B cell (primary cell): ENCODE measurements around the gene CEACAM16. TPM values are rescaled to one million over a fixed set of nuclear protein-coding genes. Genes with fewer than 3 reads are reported as not detected.

ENCODE experiments used
- ATAC-seq: fragments of 200-7000 bp; cut with Tn5 transposase; one replicate; pipeline ENCODE4 v1.10.0; 2021; ENCODE audit warnings: low read depth, mild to moderate bottlenecking, moderate number of reproducible peaks, moderate library complexity
- CTCF ChIA-PET: fragments of 350-600 bp; sonication (Branson Sonifier 250); formaldehyde crosslinking; loops from one replicate; lab custom pipeline; 2021; ENCODE audit warnings: antibody characterized with exemption, inconsistent platforms; lab: Charles Lee
- POLR2A ChIA-PET: fragments of 350-600 bp; sonication (Branson Sonifier 250); formaldehyde crosslinking; loops from one replicate; lab custom pipeline; 2021; ENCODE audit warnings: antibody characterized with exemption; lab: Charles Lee
- DNase-seq: peaks from one replicate; pipeline ENCODE4 v3.0.0; 2013
- H2AFZ ChIP-seq: 2 replicates; pipeline ENCODE4 v1.6.1; 2012; ENCODE audit warnings: mild to moderate bottlenecking, low read depth, low read length; ENCODE audit not compliant: insufficient read depth, poor library complexity, severe bottlenecking
- H3K27ac ChIP-seq, 2 donors: 1 replicate in 1 of 2; 2 replicates in 1 of 2; pipeline ENCODE4 v1.5.1; 2012 to 2013; ENCODE audit warnings: low read length in 2 of 2, mild to moderate bottlenecking in 2 of 2, moderate library complexity in 1 of 2
- H3K27me3 ChIP-seq, 4 experiments: fragments of 200-600 bp in 1 of 4; sonication (generic) in 1 of 4; replicated peaks in 1 of 4; 1 replicate in 2 of 4; 2 replicates in 2 of 4; pipeline versions ENCODE4 v1.6.1 to v1.7.0; 2013 to 2016; ENCODE audit warnings: low read length in 3 of 4, mild to moderate bottlenecking in 2 of 4, mixed read lengths in 1 of 4, moderate library complexity in 1 of 4; ENCODE audit not compliant: insufficient read depth in 4 of 4, control insufficient read depth in 3 of 4; ENCODE audit errors: control extremely low read depth in 1 of 4
- H3K36me3 ChIP-seq, 2 experiments: replicated peaks in 1 of 2; 1 replicate in 1 of 2; 2 replicates in 1 of 2; pipeline versions ENCODE4 v1.6.1 to v1.7.1; 2013; ENCODE audit warnings: low read length in 1 of 2; ENCODE audit not compliant: insufficient read depth in 2 of 2, control insufficient read depth in 1 of 2; ENCODE audit errors: control extremely low read depth in 1 of 2, extremely low read depth in 1 of 2
- H3K4me1 ChIP-seq, 2 donors: fragments of 200-600 bp in 1 of 2; sonication (generic) in 1 of 2; 1 replicate in 1 of 2; 2 replicates in 1 of 2; pipeline versions ENCODE4 v1.5.1 to v1.6.1; 2013 to 2017; ENCODE audit warnings: low read length in 2 of 2; ENCODE audit not compliant: control insufficient read depth in 2 of 2, insufficient read depth in 2 of 2
- H3K4me2 ChIP-seq: replicated peaks from 2 replicates; pipeline ENCODE3; 2012; ENCODE audit warnings: mild to moderate bottlenecking, low read depth, low read length; ENCODE audit not compliant: poor library complexity, severe bottlenecking
- H3K4me3 ChIP-seq, 5 experiments: fragments of 200-600 bp in 1 of 5; sonication (generic) in 1 of 5; 1 replicate in 3 of 5; 2 replicates in 2 of 5; pipeline versions ENCODE4 v1.5.1 to v1.7.0; 2011 to 2016; ENCODE audit warnings: low read length in 4 of 5, mild to moderate bottlenecking in 4 of 5, low read depth in 2 of 5, control low read depth in 1 of 5, moderate library complexity in 1 of 5; ENCODE audit not compliant: insufficient read depth in 1 of 5; ENCODE audit errors: control extremely low read depth in 1 of 5, extremely low read depth in 1 of 5
- H3K79me2 ChIP-seq: fragments of 200-600 bp; sonication (generic); one replicate; pipeline ENCODE4 v1.6.0; 2016; ENCODE audit warnings: low read length; ENCODE audit not compliant: control insufficient read depth, insufficient read depth
- H3K9ac ChIP-seq: fragments of 200-600 bp; sonication (generic); 2 replicates; pipeline ENCODE4 v1.6.1; 2017; ENCODE audit warnings: mild to moderate bottlenecking, low read length, moderate library complexity
- H3K9me3 ChIP-seq, 3 donors: one replicate each; pipeline versions ENCODE4 v1.6.1 to v1.7.1; 2013; ENCODE audit warnings: low read length in 2 of 3; ENCODE audit not compliant: control insufficient read depth in 2 of 3, insufficient read depth in 1 of 3; ENCODE audit errors: control extremely low read depth in 1 of 3
- H4K20me1 ChIP-seq: 2 replicates; pipeline ENCODE4 v1.6.0; 2012; ENCODE audit warnings: mild to moderate bottlenecking, low read length; ENCODE audit not compliant: insufficient read depth, control insufficient read depth, poor library complexity, severe bottlenecking
- H3K27ac Mint-ChIP-seq: one replicate; pipeline ENCODE4 v1.8.0; 2021; ENCODE audit warnings: mixed read lengths
- H3K27me3 Mint-ChIP-seq: one replicate; pipeline ENCODE4 v1.8.0; 2021; ENCODE audit warnings: mixed read lengths
- H3K4me1 Mint-ChIP-seq: one replicate; pipeline ENCODE4 v1.8.0; 2021; ENCODE audit warnings: mixed read lengths
- H3K4me3 Mint-ChIP-seq: one replicate; pipeline ENCODE4 v1.8.0; 2021; ENCODE audit warnings: mixed read lengths
- H3K9me3 Mint-ChIP-seq: one replicate; pipeline ENCODE4 v1.8.0; 2022; ENCODE audit warnings: mixed read lengths; ENCODE audit not compliant: insufficient read depth
- CTCF ChIP-seq: fragments of 200-600 bp; IDR thresholded peaks from one replicate; pipeline ENCODE4 v1.8.0; 2022; ENCODE audit warnings: antibody characterized with exemption, mild to moderate bottlenecking
- EZH2 ChIP-seq: IDR thresholded peaks from 2 replicates; pipeline ENCODE4 v1.6.1; 2012; ENCODE audit warnings: borderline replicate concordance, low read depth, mild to moderate bottlenecking, moderate library complexity, low read length; ENCODE audit not compliant: insufficient read depth, poor library complexity, severe bottlenecking
- WGBS: methylation state at CpG from one replicate; pipeline ENCODE4 v1.1.5; 2013; ENCODE audit warnings: missing lambda C conversion rate; ENCODE audit not compliant: insufficient coverage; 5-methylcytosine and 5-hydroxymethylcytosine counted together
- intact Hi-C: fragments of 100-400 bp; cut with micrococcal nuclease; formaldehyde crosslinking; loops from one replicate; pipeline ENCODE4 v1.10.0; 2022
- polyA plus RNA-seq: library from polyadenylated mRNA; depleted of rRNA; stranded (reverse); fragments of >200 nt; gene quantifications from 2 replicates; pipeline ENCODE4 v1.2.3, GENCODE V29; 2012
- total RNA-seq, 2 donors: library from RNA; stranded (reverse); fragments of 120-200 nt in 1 of 2; gene quantifications; 1 replicate in 1 of 2; 2 replicates in 1 of 2; pipeline versions ENCODE4 v1.2.3 to v1.2.4, GENCODE V29; 2013 to 2022

CEACAM16 gene
- total and polyA plus RNA-seq, 2 donors (not counting 1 experiment from before 2014, with no cell fraction given) = not detected

- Histone ChIP-seq H3K27me3 (peaks cover 0 to 11% (median 0%) of the 10 kb centered on the region in 4 experiments), H4K20me1 (no peaks in the 10 kb centered on the region), H3K4me2 (peak overlapping the region; percentile 46), H3K9me3 (no peaks in the 10 kb centered on the region), H3K27ac (no peak overlapping the region), H3K4me3 (no peak overlapping the region), H3K36me3 (no peaks in the 10 kb centered on the region), H3K9ac (no peak overlapping the region), H3K4me1 (peaks cover 8 to 25% of the 10 kb centered on the region in 2 donors), H3K79me2 (no peaks in the 10 kb centered on the region), H2AFZ (no peak overlapping the region)
- peak overlapping the region; percentile 20 for H3K27ac Mint-ChIP-seq
- peak; percentile 43 for DNase-seq
- no peaks in the 10 kb centered on the region for H3K9me3 Mint-ChIP-seq
- H3K4me1 Mint-ChIP-seq = peaks cover 18% of the 10 kb centered on the region
- H3K27me3 Mint-ChIP-seq = peaks cover 16% of the 10 kb centered on the region
- intact Hi-C loops = loop anchor here (5.0 kb wide), 1 partner anchor 36 kb away; no protein-coding TSS in a partner anchor
- POLR2A ChIA-PET = interaction anchor here (0.7 kb wide), 2 partner anchors 37 to 123 kb away, joined by 3 to 8 read pairs; no protein-coding TSS in a partner anchor
- ATAC-seq = peak; percentile 42
- TF ChIP-seq CTCF (no peak), EZH2 (no peak)
- peak overlapping the region; percentile 34 for H3K4me3 Mint-ChIP-seq
- CTCF ChIA-PET = interaction anchor here (1.2 kb wide), 1 partner anchor 85 kb away, joined by 4 read pairs; no protein-coding TSS in a partner anchor
- no CpG with 5 or more reads among the region's 4 CpGs for WGBS
Measured at GRCh38 chr19:44685877-44686276, 13.1 kb upstream of the CEACAM16 start.

GRCh38 chr19:44686896-44687295 lies 12.1 kb upstream of the CEACAM16 start:
- Histone ChIP-seq H3K27ac (no peak overlapping the region), H3K9ac (no peak overlapping the region), H3K4me1 (peaks cover 14 to 35% of the 10 kb centered on the region in 2 donors), H3K9me3 (no peaks in the 10 kb centered on the region), H3K4me2 (no peak overlapping the region), H4K20me1 (no peaks in the 10 kb centered on the region), H3K27me3 (peaks cover 0 to 11% (median 0%) of the 10 kb centered on the region in 4 experiments), H2AFZ (no peak overlapping the region), H3K4me3 (no peak overlapping the region), H3K79me2 (no peaks in the 10 kb centered on the region), H3K36me3 (no peaks in the 10 kb centered on the region)
- ChIA-PET CTCF (interaction anchor here (7.2 kb wide), 1 partner anchor 36 kb away, joined by 89 read pairs; no protein-coding TSS in a partner anchor), POLR2A (interaction anchor here (0.7 kb wide), 1 partner anchor 122 kb away, joined by 3 read pairs; no protein-coding TSS in a partner anchor)
- no peak overlapping the region for H3K4me3 Mint-ChIP-seq
- intact Hi-C loops = loop anchor here (5.0 kb wide), 1 partner anchor 35 kb away; no protein-coding TSS in a partner anchor
- ATAC-seq (no peak), DNase-seq (no peak)
- WGBS = 100% methylated on average over 2 of the region's 4 CpGs
- peaks cover 22% of the 10 kb centered on the region for H3K4me1 Mint-ChIP-seq
- H3K27ac Mint-ChIP-seq = no peak overlapping the region
- TF ChIP-seq CTCF = no peak
- no peak for TF ChIP-seq EZH2
- no peaks in the 10 kb centered on the region for H3K9me3 Mint-ChIP-seq
- H3K27me3 Mint-ChIP-seq = peaks cover 16% of the 10 kb centered on the region
